ENCODE measurements around the gene PFDN5.

GRCh38 chr12:53267999-53268629 is 27.2 kb upstream of the PFDN5 start, which contains the start of gene ESPL1:
- TF ChIP-seq CTCF (IDR thresholded peaks at IDR 0.05) (no peak), POLR2A (IDR thresholded peaks at IDR 0.05) (no peak)
